Measurements from ENCODE around the gene WLS.

WLS gene

GRCh38 chr1:68145418-68146126 lies 86.8 kb downstream of the WLS start:
- no peak overlapping the region for H3K27ac ChIP-seq (ENCODE audit: low read depth, low read length)
- peaks cover 18 to 80% (median 45%) of the 10 kb centered on the region in 5 donors for H3K36me3 ChIP-seq (ENCODE audit: control insufficient read depth in 5 of 5, insufficient read depth in 5 of 5, low read length in 5 of 5)
- no peak overlapping the region for H3K4me3 ChIP-seq (ENCODE audit: low read depth in 1 of 5, low read length in 5 of 5)
- no peak overlapping the region for H3K9ac ChIP-seq (ENCODE audit: low read length in 5 of 5)
- peaks cover 0 to 5% (median 0%) of the 10 kb centered on the region in 5 donors for H3K4me1 ChIP-seq (ENCODE audit: control insufficient read depth in 5 of 5, insufficient read depth in 5 of 5, low read length in 5 of 5)
- no peaks in the 10 kb centered on the region for H3K9me3 ChIP-seq (ENCODE audit: control insufficient read depth in 5 of 5, low read length in 5 of 5)
- H3K27me3 ChIP-seq (ENCODE audit: control insufficient read depth in 5 of 5, insufficient read depth in 4 of 5, low read length in 5 of 5) = no peaks in the 10 kb centered on the region

- Histone ChIP-seq H3K27me3 (ENCODE audit: control insufficient read depth in 5 of 5, insufficient read depth in 4 of 5, low read length in 5 of 5) (no peaks in the 10 kb centered on the region), H3K9me3 (ENCODE audit: control insufficient read depth in 5 of 5, low read length in 5 of 5) (no peaks in the 10 kb centered on the region), H3K4me1 (ENCODE audit: control insufficient read depth in 5 of 5, insufficient read depth in 5 of 5, low read length in 5 of 5) (peaks cover 0 to 5% (median 0%) of the 10 kb centered on the region in 5 donors), H3K4me3 (ENCODE audit: low read depth in 1 of 5, low read length in 5 of 5) (no peak overlapping the region), H3K9ac (ENCODE audit: low read length in 5 of 5) (no peak overlapping the region), H3K27ac (ENCODE audit: low read depth, low read length) (no peak overlapping the region), H3K36me3 (ENCODE audit: control insufficient read depth in 5 of 5, insufficient read depth in 5 of 5, low read length in 5 of 5) (peaks cover 17 to 77% (median 39%) of the 10 kb centered on the region in 5 donors)
Observed at GRCh38 chr1:68144856-68145255, 87.5 kb downstream of the WLS start.

- H3K9me3 ChIP-seq (ENCODE audit: control insufficient read depth in 5 of 5, low read length in 5 of 5) = no peaks in the 10 kb centered on the region
- no peak overlapping the region for H3K9ac ChIP-seq (ENCODE audit: low read length in 5 of 5)
- H3K27ac ChIP-seq (ENCODE audit: low read depth, low read length) = no peak overlapping the region
- no peaks in the 10 kb centered on the region for H3K27me3 ChIP-seq (ENCODE audit: control insufficient read depth in 5 of 5, insufficient read depth in 4 of 5, low read length in 5 of 5)
- H3K36me3 ChIP-seq (ENCODE audit: control insufficient read depth in 5 of 5, insufficient read depth in 5 of 5, low read length in 5 of 5) = peaks cover 13 to 70% (median 33%) of the 10 kb centered on the region in 5 donors
- no peak overlapping the region for H3K4me3 ChIP-seq (ENCODE audit: low read depth in 1 of 5, low read length in 5 of 5)
- peaks cover 0 to 5% (median 0%) of the 10 kb centered on the region in 5 donors for H3K4me1 ChIP-seq (ENCODE audit: control insufficient read depth in 5 of 5, insufficient read depth in 5 of 5, low read length in 5 of 5)
Observed at GRCh38 chr1:68143633-68144032, 88.7 kb downstream of the WLS start.

- H3K9me3 ChIP-seq (ENCODE audit: control insufficient read depth in 5 of 5, low read length in 5 of 5) = no peaks in the 10 kb centered on the region
- H3K4me1 ChIP-seq (ENCODE audit: control insufficient read depth in 5 of 5, insufficient read depth in 5 of 5, low read length in 5 of 5) = peaks cover 0 to 5% (median 0%) of the 10 kb centered on the region in 5 donors
- H3K4me3 ChIP-seq (ENCODE audit: low read depth in 1 of 5, low read length in 5 of 5) = no peak overlapping the region
- peaks cover 8 to 65% (median 33%) of the 10 kb centered on the region in 5 donors for H3K36me3 ChIP-seq (ENCODE audit: control insufficient read depth in 5 of 5, insufficient read depth in 5 of 5, low read length in 5 of 5)
- H3K9ac ChIP-seq (ENCODE audit: low read length in 5 of 5) = no peak overlapping the region
- no peaks in the 10 kb centered on the region for H3K27me3 ChIP-seq (ENCODE audit: control insufficient read depth in 5 of 5, insufficient read depth in 4 of 5, low read length in 5 of 5)
- no peak overlapping the region for H3K27ac ChIP-seq (ENCODE audit: low read depth, low read length)
Observed at GRCh38 chr1:68142461-68142860, 89.9 kb downstream of the WLS start.

- Histone ChIP-seq H3K4me3 (ENCODE audit: low read depth in 1 of 5, low read length in 5 of 5) (no peak overlapping the region), H3K4me1 (ENCODE audit: control insufficient read depth in 5 of 5, insufficient read depth in 5 of 5, low read length in 5 of 5) (peaks cover 0 to 5% (median 0%) of the 10 kb centered on the region in 5 donors), H3K27ac (ENCODE audit: low read depth, low read length) (no peak overlapping the region), H3K27me3 (ENCODE audit: control insufficient read depth in 5 of 5, insufficient read depth in 4 of 5, low read length in 5 of 5) (no peaks in the 10 kb centered on the region), H3K9ac (ENCODE audit: low read length in 5 of 5) (no peak overlapping the region), H3K36me3 (ENCODE audit: control insufficient read depth in 5 of 5, insufficient read depth in 5 of 5, low read length in 5 of 5) (peaks cover 8 to 66% (median 33%) of the 10 kb centered on the region in 5 donors), H3K9me3 (ENCODE audit: control insufficient read depth in 5 of 5, low read length in 5 of 5) (no peaks in the 10 kb centered on the region)
Observed at GRCh38 chr1:68142036-68142435, 90.3 kb downstream of the WLS start.

- peaks cover 0 to 5% (median 0%) of the 10 kb centered on the region in 5 donors for H3K4me1 ChIP-seq (ENCODE audit: control insufficient read depth in 5 of 5, insufficient read depth in 5 of 5, low read length in 5 of 5)
- H3K9me3 ChIP-seq (ENCODE audit: control insufficient read depth in 5 of 5, low read length in 5 of 5) = no peaks in the 10 kb centered on the region
- no peak overlapping the region for H3K4me3 ChIP-seq (ENCODE audit: low read depth in 1 of 5, low read length in 5 of 5)
- no peak overlapping the region for H3K27ac ChIP-seq (ENCODE audit: low read depth, low read length)
- peaks cover 14 to 67% (median 39%) of the 10 kb centered on the region in 5 donors for H3K36me3 ChIP-seq (ENCODE audit: control insufficient read depth in 5 of 5, insufficient read depth in 5 of 5, low read length in 5 of 5)
- H3K27me3 ChIP-seq (ENCODE audit: control insufficient read depth in 5 of 5, insufficient read depth in 4 of 5, low read length in 5 of 5) = no peaks in the 10 kb centered on the region
- no peak overlapping the region for H3K9ac ChIP-seq (ENCODE audit: low read length in 5 of 5)
Observed at GRCh38 chr1:68141071-68142021, 91.0 kb downstream of the WLS start.

- Histone ChIP-seq H3K27ac (ENCODE audit: low read depth, low read length) (no peak overlapping the region), H3K9me3 (ENCODE audit: control insufficient read depth in 5 of 5, low read length in 5 of 5) (no peaks in the 10 kb centered on the region), H3K4me3 (ENCODE audit: low read depth in 1 of 5, low read length in 5 of 5) (no peak overlapping the region), H3K36me3 (ENCODE audit: control insufficient read depth in 5 of 5, insufficient read depth in 5 of 5, low read length in 5 of 5) (peaks cover 21 to 67% (median 42%) of the 10 kb centered on the region in 5 donors), H3K9ac (ENCODE audit: low read length in 5 of 5) (no peak overlapping the region), H3K27me3 (ENCODE audit: control insufficient read depth in 5 of 5, insufficient read depth in 4 of 5, low read length in 5 of 5) (no peaks in the 10 kb centered on the region), H3K4me1 (ENCODE audit: control insufficient read depth in 5 of 5, insufficient read depth in 5 of 5, low read length in 5 of 5) (peaks cover 0 to 5% (median 0%) of the 10 kb centered on the region in 5 donors)
Observed at GRCh38 chr1:68140536-68140935, 91.8 kb downstream of the WLS start.

GRCh38 chr1:68136187-68136586 lies 96.1 kb downstream of the WLS start:
- Histone ChIP-seq H3K27ac (ENCODE audit: low read depth, low read length) (no peak overlapping the region), H3K27me3 (ENCODE audit: control insufficient read depth in 5 of 5, insufficient read depth in 4 of 5, low read length in 5 of 5) (no peaks in the 10 kb centered on the region), H3K9me3 (ENCODE audit: control insufficient read depth in 5 of 5, low read length in 5 of 5) (no peaks in the 10 kb centered on the region), H3K36me3 (ENCODE audit: control insufficient read depth in 5 of 5, insufficient read depth in 5 of 5, low read length in 5 of 5) (peaks cover 29 to 70% (median 36%) of the 10 kb centered on the region in 5 donors), H3K4me1 (ENCODE audit: control insufficient read depth in 5 of 5, insufficient read depth in 5 of 5, low read length in 5 of 5) (peaks cover 0 to 3% (median 0%) of the 10 kb centered on the region in 5 donors), H3K4me3 (ENCODE audit: low read depth in 1 of 5, low read length in 5 of 5) (no peak overlapping the region), H3K9ac (ENCODE audit: low read length in 5 of 5) (no peak overlapping the region)

GRCh38 chr1:68132426-68133130 lies 99.7 kb downstream of the WLS start:
- Histone ChIP-seq H3K27me3 (ENCODE audit: control insufficient read depth in 5 of 5, insufficient read depth in 4 of 5, low read length in 5 of 5) (no peaks in the 10 kb centered on the region), H3K4me3 (ENCODE audit: low read depth in 1 of 5, low read length in 5 of 5) (no peak overlapping the region), H3K9me3 (ENCODE audit: control insufficient read depth in 5 of 5, low read length in 5 of 5) (no peaks in the 10 kb centered on the region), H3K4me1 (ENCODE audit: control insufficient read depth in 5 of 5, insufficient read depth in 5 of 5, low read length in 5 of 5) (no peaks in the 10 kb centered on the region), H3K36me3 (ENCODE audit: control insufficient read depth in 5 of 5, insufficient read depth in 5 of 5, low read length in 5 of 5) (peaks cover 21 to 64% (median 39%) of the 10 kb centered on the region in 5 donors), H3K9ac (ENCODE audit: low read length in 5 of 5) (no peak overlapping the region), H3K27ac (ENCODE audit: low read depth, low read length) (no peak overlapping the region)

All from subcutaneous abdominal adipose tissue (tissue), 5 donors.